Peyer's patch (tissue), 4 donors: ENCODE data around the gene APOBEC3G.
"Not testable (repeated sequence)": the region's sequence is repeated elsewhere in the genome, so short reads cannot be mapped to it uniquely, and the experiment has no call there.

ENCODE experiments used
- CTCF ChIP-seq, 6 experiments: fragments of 450-650 bp in 4 of 6; fragments of 200-600 bp in 2 of 6; sonication (generic) in 1 of 6; IDR thresholded peaks; one replicate each; pipeline ENCODE4 v1.5.1; 2017 to 2019; ENCODE audit warnings: antibody characterized with exemption in 6 of 6, mild to moderate bottlenecking in 3 of 6, moderate library complexity in 1 of 6
- POLR2A ChIP-seq, 2 donors: fragments of 450-650 bp; IDR thresholded peaks; one replicate each; pipeline ENCODE4 v1.5.1; 2017; ENCODE audit warnings: antibody characterized with exemption in 2 of 2, mild to moderate bottlenecking in 2 of 2, moderate library complexity in 2 of 2

DNA sequence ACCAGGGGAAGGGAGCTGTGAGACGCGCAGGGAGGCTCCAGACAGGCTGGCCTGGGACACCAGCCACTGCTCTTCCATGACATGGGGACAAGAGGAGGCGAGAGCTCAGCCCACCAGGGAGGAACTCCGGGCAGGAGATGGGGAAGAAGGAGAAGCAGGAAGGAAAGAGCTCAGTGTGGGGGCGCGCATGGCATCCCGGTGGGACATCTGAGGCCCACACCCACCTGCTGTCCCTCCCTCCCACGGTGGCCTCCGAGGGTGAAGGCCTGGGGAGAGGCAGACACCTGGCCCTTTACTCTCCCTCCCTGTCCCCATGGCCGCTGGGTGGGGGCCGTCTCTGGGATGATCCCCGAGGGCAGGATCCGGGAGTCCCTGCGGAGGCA lies 36.9 kb upstream of the APOBEC3G start:
- not testable (repeated sequence) for TF ChIP-seq CTCF, POLR2A (IDR thresholded peaks at IDR 0.05)
